Smooth muscle cell (in vitro differentiated cells): ENCODE measurements around the gene KRT82. TPM values are rescaled to one million over a fixed set of nuclear protein-coding genes. Genes with fewer than 3 reads are reported as not detected.

Source experiments
- DNase-seq: peaks from one replicate; lab custom pipeline; 2025; ENCODE audit not compliant: unreplicated experiment; lab: John Stamatoyannopoulos, UW
- H2AFZ ChIP-seq: fragments of 200-600 bp; sonication (generic); 2 replicates; pipeline ENCODE4 v1.6.0; 2016; ENCODE audit warnings: antibody characterized with exemption, low read depth, mild to moderate bottlenecking
- H3F3A ChIP-seq: fragments of 200-600 bp; sonication (generic); 2 replicates; pipeline ENCODE4 v1.6.0; 2017; ENCODE audit warnings: antibody characterized with exemption, low read depth
- H3K27ac ChIP-seq: fragments of 200-600 bp; sonication (generic); 2 replicates; pipeline ENCODE4 v1.5.1; 2016; ENCODE audit warnings: low read depth, mild to moderate bottlenecking
- H3K27me3 ChIP-seq: fragments of 200-600 bp; sonication (generic); 2 replicates; pipeline ENCODE4 v1.6.1; 2016; ENCODE audit warnings: low read depth, mild to moderate bottlenecking
- H3K36me3 ChIP-seq: fragments of 200-600 bp; sonication (generic); 2 replicates; pipeline ENCODE4 v1.5.1; 2016; ENCODE audit warnings: low read depth
- H3K4me1 ChIP-seq: fragments of 200-600 bp; sonication (generic); 2 replicates; pipeline ENCODE4 v1.5.1; 2016; ENCODE audit warnings: low read depth
- H3K4me2 ChIP-seq: fragments of 200-600 bp; sonication (generic); 2 replicates; pipeline ENCODE4 v1.6.0; 2016; ENCODE audit warnings: mild to moderate bottlenecking
- H3K4me3 ChIP-seq: fragments of 200-600 bp; sonication (generic); 2 replicates; pipeline ENCODE4 v1.5.1; 2016; ENCODE audit warnings: mild to moderate bottlenecking
- H3K79me2 ChIP-seq: fragments of 200-600 bp; sonication (generic); 2 replicates; pipeline ENCODE4 v1.6.0; 2016; ENCODE audit warnings: low read depth, mild to moderate bottlenecking
- H3K9ac ChIP-seq: fragments of 200-600 bp; sonication (generic); 2 replicates; pipeline ENCODE4 v1.6.0; 2016; ENCODE audit warnings: low read depth
- H3K9me3 ChIP-seq: fragments of 200-600 bp; sonication (generic); replicated peaks from 2 replicates; pipeline ENCODE4 v1.5.1; 2016; ENCODE audit warnings: low read depth
- H4K20me1 ChIP-seq: fragments of 200-600 bp; sonication (generic); 2 replicates; pipeline ENCODE4 v1.6.0; 2016; ENCODE audit warnings: low read depth
- CTCF ChIP-seq: fragments of 200-600 bp; sonication (generic); IDR thresholded peaks from 2 replicates; pipeline ENCODE4 v1.5.1; 2017; ENCODE audit warnings: borderline replicate concordance, mild to moderate bottlenecking, antibody characterized with exemption; ENCODE audit not compliant: insufficient read depth, poor library complexity, severe bottlenecking
- WGBS: methylation state at CpG from one replicate; pipeline ENCODE4 v1.1.7; 2016; ENCODE audit warnings: low lambda C conversion rate; 5-methylcytosine and 5-hydroxymethylcytosine counted together
- polyA plus RNA-seq: library from polyadenylated mRNA; unstranded; fragments of >200 nt; fragmentation: Nextera tagmentation; extraction: Ambion mirVana; gene quantifications from 2 replicates; pipeline ENCODE4 v1.2.1, GENCODE V29; 2016
- total RNA-seq: library from RNA; depleted of rRNA; stranded (reverse); fragments of >200 nt; gene quantifications from 2 replicates; pipeline ENCODE4 v1.2.3, GENCODE V29; 2014

Gene KRT82
- total and polyA plus RNA-seq, 2 experiments from 2014 or later = 0.23 TPM; not detected in 1

GRCh38 chr12:52401926-52402325 lies 4.2 kb downstream of the KRT82 start:
- Histone ChIP-seq H3K27ac (no peak overlapping the region), H3K79me2 (no peaks in the 10 kb centered on the region), H4K20me1 (no peaks in the 10 kb centered on the region), H3K4me1 (no peaks in the 10 kb centered on the region), H3K4me2 (no peak overlapping the region), H3F3A (no peaks in the 10 kb centered on the region), H3K36me3 (no peaks in the 10 kb centered on the region), H3K9me3 (no peaks in the 10 kb centered on the region), H3K9ac (no peak overlapping the region), H3K27me3 (no peaks in the 10 kb centered on the region), H2AFZ (no peak overlapping the region), H3K4me3 (no peak overlapping the region)
- no peak for DNase-seq
- WGBS = 90% methylated on average over 4 of the region's 4 CpGs
- TF ChIP-seq CTCF = no peak

GRCh38 chr12:52401526-52401925 lies 4.6 kb downstream of the KRT82 start:
- no peaks in the 10 kb centered on the region for H3K36me3 ChIP-seq
- no peak overlapping the region for H2AFZ ChIP-seq
- no peak overlapping the region for H3K27ac ChIP-seq
- no peaks in the 10 kb centered on the region for H3K79me2 ChIP-seq
- no peak for TF ChIP-seq CTCF
- H3K4me2 ChIP-seq = no peak overlapping the region
- no peaks in the 10 kb centered on the region for H3K27me3 ChIP-seq
- no peaks in the 10 kb centered on the region for H3F3A ChIP-seq
- DNase-seq = no peak
- no peaks in the 10 kb centered on the region for H3K4me1 ChIP-seq
- no peaks in the 10 kb centered on the region for H4K20me1 ChIP-seq
- H3K4me3 ChIP-seq = no peak overlapping the region
- 72% methylated on average over 5 of the region's 5 CpGs for WGBS
- no peaks in the 10 kb centered on the region for H3K9me3 ChIP-seq
- no peak overlapping the region for H3K9ac ChIP-seq

GRCh38 chr12:52400906-52401305 lies 5.2 kb downstream of the KRT82 start:
- Histone ChIP-seq H3K4me1 (no peaks in the 10 kb centered on the region), H3K9ac (no peak overlapping the region), H3K4me3 (no peak overlapping the region), H2AFZ (no peak overlapping the region), H4K20me1 (no peaks in the 10 kb centered on the region), H3K4me2 (no peak overlapping the region), H3K79me2 (no peaks in the 10 kb centered on the region), H3K9me3 (no peaks in the 10 kb centered on the region), H3K36me3 (no peaks in the 10 kb centered on the region), H3K27ac (no peak overlapping the region), H3K27me3 (no peaks in the 10 kb centered on the region), H3F3A (no peaks in the 10 kb centered on the region)
- TF ChIP-seq CTCF = no peak
- WGBS = 93% methylated on average over 9 of the region's 9 CpGs
- DNase-seq = no peak

GRCh38 chr12:52399756-52400155 lies 6.4 kb downstream of the KRT82 start:
- DNase-seq = no peak
- Histone ChIP-seq H3K9ac (no peak overlapping the region), H3K27ac (no peak overlapping the region), H3K4me3 (no peak overlapping the region), H3K79me2 (no peaks in the 10 kb centered on the region), H3K4me2 (no peak overlapping the region), H2AFZ (no peak overlapping the region), H3K9me3 (no peaks in the 10 kb centered on the region), H4K20me1 (no peaks in the 10 kb centered on the region), H3K36me3 (no peaks in the 10 kb centered on the region), H3K4me1 (no peaks in the 10 kb centered on the region), H3F3A (no peaks in the 10 kb centered on the region), H3K27me3 (no peaks in the 10 kb centered on the region)
- WGBS = 94% methylated on average over 16 of the region's 16 CpGs
- TF ChIP-seq CTCF = no peak
